Measurements from ENCODE around the gene RNF141.

GRCh38 chr11:10505278-10506007 lies 35.5 kb downstream of the RNF141 start:
- TF ChIP-seq CTCF (IDR thresholded peaks at IDR 0.05; ENCODE audit: insufficient read depth, low read depth, low read length) (no peak), EZH2 (IDR thresholded peaks at IDR 0.05; ENCODE audit: insufficient read depth, low read length) (no peak)
